Smooth muscle cell (in vitro differentiated cells): ENCODE data around the gene OVOL3. TPM values are rescaled to one million over a fixed set of nuclear protein-coding genes. Genes with fewer than 3 reads are reported as not detected.

ENCODE experiments used
- DNase-seq: peaks from one replicate; lab custom pipeline; 2025; ENCODE audit not compliant: unreplicated experiment; lab: John Stamatoyannopoulos, UW
- H2AFZ ChIP-seq: fragments of 200-600 bp; sonication (generic); 2 replicates; pipeline ENCODE4 v1.6.0; 2016; ENCODE audit warnings: antibody characterized with exemption, low read depth, mild to moderate bottlenecking
- H3F3A ChIP-seq: fragments of 200-600 bp; sonication (generic); 2 replicates; pipeline ENCODE4 v1.6.0; 2017; ENCODE audit warnings: antibody characterized with exemption, low read depth
- H3K27ac ChIP-seq: fragments of 200-600 bp; sonication (generic); 2 replicates; pipeline ENCODE4 v1.5.1; 2016; ENCODE audit warnings: low read depth, mild to moderate bottlenecking
- H3K27me3 ChIP-seq: fragments of 200-600 bp; sonication (generic); 2 replicates; pipeline ENCODE4 v1.6.1; 2016; ENCODE audit warnings: low read depth, mild to moderate bottlenecking
- H3K36me3 ChIP-seq: fragments of 200-600 bp; sonication (generic); 2 replicates; pipeline ENCODE4 v1.5.1; 2016; ENCODE audit warnings: low read depth
- H3K4me1 ChIP-seq: fragments of 200-600 bp; sonication (generic); 2 replicates; pipeline ENCODE4 v1.5.1; 2016; ENCODE audit warnings: low read depth
- H3K4me2 ChIP-seq: fragments of 200-600 bp; sonication (generic); 2 replicates; pipeline ENCODE4 v1.6.0; 2016; ENCODE audit warnings: mild to moderate bottlenecking
- H3K4me3 ChIP-seq: fragments of 200-600 bp; sonication (generic); 2 replicates; pipeline ENCODE4 v1.5.1; 2016; ENCODE audit warnings: mild to moderate bottlenecking
- H3K79me2 ChIP-seq: fragments of 200-600 bp; sonication (generic); 2 replicates; pipeline ENCODE4 v1.6.0; 2016; ENCODE audit warnings: low read depth, mild to moderate bottlenecking
- H3K9ac ChIP-seq: fragments of 200-600 bp; sonication (generic); 2 replicates; pipeline ENCODE4 v1.6.0; 2016; ENCODE audit warnings: low read depth
- H3K9me3 ChIP-seq: fragments of 200-600 bp; sonication (generic); replicated peaks from 2 replicates; pipeline ENCODE4 v1.5.1; 2016; ENCODE audit warnings: low read depth
- H4K20me1 ChIP-seq: fragments of 200-600 bp; sonication (generic); 2 replicates; pipeline ENCODE4 v1.6.0; 2016; ENCODE audit warnings: low read depth
- WGBS: methylation state at CpG from one replicate; pipeline ENCODE4 v1.1.7; 2016; ENCODE audit warnings: low lambda C conversion rate; 5-methylcytosine and 5-hydroxymethylcytosine counted together
- polyA plus RNA-seq: library from polyadenylated mRNA; unstranded; fragments of >200 nt; fragmentation: Nextera tagmentation; extraction: Ambion mirVana; gene quantifications from 2 replicates; pipeline ENCODE4 v1.2.1, GENCODE V29; 2016
- total RNA-seq: library from RNA; depleted of rRNA; stranded (reverse); fragments of >200 nt; gene quantifications from 2 replicates; pipeline ENCODE4 v1.2.3, GENCODE V29; 2014
- TF ChIP-seq, protein P1 (sequence below): fragments of 200-600 bp; sonication (generic); IDR thresholded peaks from 2 replicates; pipeline ENCODE4 v1.5.1; 2017; ENCODE audit warnings: borderline replicate concordance, mild to moderate bottlenecking, antibody characterized with exemption; ENCODE audit not compliant: insufficient read depth, poor library complexity, severe bottlenecking

Gene OVOL3
- total and polyA plus RNA-seq, 2 experiments from 2014 or later, result not detected

DNA sequence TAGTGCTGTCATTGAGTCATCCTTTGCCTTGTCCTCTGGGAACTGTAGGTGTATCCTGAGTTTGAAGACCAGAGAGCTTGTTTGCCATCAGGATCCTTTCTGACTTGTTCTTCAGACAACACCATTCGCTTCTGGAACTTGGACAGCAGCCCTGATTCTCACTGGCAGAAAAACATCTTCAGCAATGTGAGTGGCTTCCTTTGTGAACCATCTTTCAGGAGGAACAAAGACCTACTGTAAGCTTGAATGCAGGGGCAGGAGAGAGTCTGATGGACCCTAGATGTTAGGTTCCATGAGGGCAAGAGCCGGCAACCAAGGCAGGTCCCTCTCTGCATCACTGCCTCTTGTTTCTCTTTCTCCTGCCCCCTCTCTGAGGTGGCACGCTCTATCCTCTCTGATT lies 29.6 kb upstream of the OVOL3 start:
- no peak for DNase-seq
- WGBS, result 100% methylated on average over 3 of the region's 3 CpGs
- Histone ChIP-seq H3K36me3 (no peaks in the 10 kb centered on the region), H3K4me2 (no peak overlapping the region), H2AFZ (no peak overlapping the region), H3K9me3 (no peaks in the 10 kb centered on the region), H3K79me2 (no peaks in the 10 kb centered on the region), H4K20me1 (no peaks in the 10 kb centered on the region), H3K9ac (no peak overlapping the region), H3F3A (no peaks in the 10 kb centered on the region), H3K27ac (no peak overlapping the region), H3K4me3 (no peak overlapping the region), H3K4me1 (no peaks in the 10 kb centered on the region), H3K27me3 (no peaks in the 10 kb centered on the region)
- TF ChIP-seq, protein P1, sequence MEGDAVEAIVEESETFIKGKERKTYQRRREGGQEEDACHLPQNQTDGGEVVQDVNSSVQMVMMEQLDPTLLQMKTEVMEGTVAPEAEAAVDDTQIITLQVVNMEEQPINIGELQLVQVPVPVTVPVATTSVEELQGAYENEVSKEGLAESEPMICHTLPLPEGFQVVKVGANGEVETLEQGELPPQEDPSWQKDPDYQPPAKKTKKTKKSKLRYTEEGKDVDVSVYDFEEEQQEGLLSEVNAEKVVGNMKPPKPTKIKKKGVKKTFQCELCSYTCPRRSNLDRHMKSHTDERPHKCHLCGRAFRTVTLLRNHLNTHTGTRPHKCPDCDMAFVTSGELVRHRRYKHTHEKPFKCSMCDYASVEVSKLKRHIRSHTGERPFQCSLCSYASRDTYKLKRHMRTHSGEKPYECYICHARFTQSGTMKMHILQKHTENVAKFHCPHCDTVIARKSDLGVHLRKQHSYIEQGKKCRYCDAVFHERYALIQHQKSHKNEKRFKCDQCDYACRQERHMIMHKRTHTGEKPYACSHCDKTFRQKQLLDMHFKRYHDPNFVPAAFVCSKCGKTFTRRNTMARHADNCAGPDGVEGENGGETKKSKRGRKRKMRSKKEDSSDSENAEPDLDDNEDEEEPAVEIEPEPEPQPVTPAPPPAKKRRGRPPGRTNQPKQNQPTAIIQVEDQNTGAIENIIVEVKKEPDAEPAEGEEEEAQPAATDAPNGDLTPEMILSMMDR, result no peak

DNA sequence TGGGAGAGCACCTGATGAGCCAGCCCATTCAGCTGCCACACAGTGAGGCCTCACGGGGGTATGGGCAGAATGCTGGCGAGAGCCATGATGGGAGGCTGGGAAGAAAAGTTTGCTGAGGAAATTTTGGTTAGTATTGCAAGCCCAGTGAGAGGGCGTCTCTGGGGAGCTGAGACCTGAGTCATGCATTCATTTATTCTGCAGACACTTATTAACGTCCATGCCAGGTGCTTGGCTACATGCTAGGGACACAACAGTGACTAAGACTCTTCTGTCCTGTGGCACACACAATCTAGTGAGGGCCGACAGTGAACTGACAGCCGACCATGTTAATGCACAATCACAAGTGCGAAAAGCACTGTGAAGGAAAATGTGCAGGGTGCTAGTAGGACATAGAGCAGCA lies 29.0 kb upstream of the OVOL3 start:
- Histone ChIP-seq H3K27ac (no peak overlapping the region), H3F3A (no peaks in the 10 kb centered on the region), H3K9me3 (no peaks in the 10 kb centered on the region), H2AFZ (no peak overlapping the region), H3K4me1 (no peaks in the 10 kb centered on the region), H3K36me3 (no peaks in the 10 kb centered on the region), H3K9ac (no peak overlapping the region), H3K4me2 (no peak overlapping the region), H4K20me1 (no peaks in the 10 kb centered on the region), H3K4me3 (no peak overlapping the region), H3K79me2 (no peaks in the 10 kb centered on the region), H3K27me3 (no peaks in the 10 kb centered on the region)
- TF ChIP-seq, protein P1, result no peak
- no peak for DNase-seq
- 98% methylated on average over 7 of the region's 7 CpGs for WGBS

DNA sequence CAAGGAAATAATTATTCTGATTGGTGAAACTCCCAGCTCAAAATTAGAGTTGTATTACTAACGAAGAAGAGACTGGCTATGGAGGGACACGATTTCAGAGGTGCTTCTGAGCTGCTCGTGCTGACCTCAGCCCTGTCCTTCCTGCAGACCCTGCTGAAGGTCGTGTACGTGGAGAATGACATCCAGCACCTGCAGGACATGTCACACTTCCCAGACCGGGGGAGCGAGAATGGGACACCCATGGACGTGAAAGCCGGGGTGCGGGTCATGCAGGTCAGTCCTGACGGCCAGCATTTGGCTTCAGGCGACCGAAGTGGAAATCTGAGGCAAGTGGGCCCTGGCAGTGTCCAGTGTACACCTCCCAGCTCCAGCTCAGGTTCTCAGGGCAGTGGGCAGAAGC lies 28.0 kb upstream of the OVOL3 start:
- Histone ChIP-seq H3K9ac (no peak overlapping the region), H3K4me1 (no peaks in the 10 kb centered on the region)
- 96% methylated on average over 12 of the region's 13 CpGs for WGBS

More for the DNA sequence above, 28.0 kb upstream of the OVOL3 start:
- H3K4me3 ChIP-seq, result no peak overlapping the region
- H3K79me2 ChIP-seq, result no peaks in the 10 kb centered on the region
- TF ChIP-seq, protein P1, result no peak
- H3K9me3 ChIP-seq, result no peaks in the 10 kb centered on the region
- no peak overlapping the region for H3K4me2 ChIP-seq
- H2AFZ ChIP-seq, result no peak overlapping the region
- no peak for DNase-seq
- H3K27ac ChIP-seq, result no peak overlapping the region
- no peaks in the 10 kb centered on the region for H3F3A ChIP-seq
- no peaks in the 10 kb centered on the region for H3K36me3 ChIP-seq
- no peaks in the 10 kb centered on the region for H4K20me1 ChIP-seq
- no peaks in the 10 kb centered on the region for H3K27me3 ChIP-seq
